Frontal cortex (tissue), 4 donors: ENCODE data around the gene FAXDC2. TPM values are rescaled to one million over a fixed set of nuclear protein-coding genes. Genes with fewer than 3 reads are reported as not detected.

Experiments used
- DNase-seq, 2 donors: peaks; one replicate each; pipeline ENCODE4 v3.0.0; 2012; ENCODE audit warnings: low spot score in 2 of 2
- FAIRE-seq: peaks from 2 replicates; lab custom pipeline; 2012; peaks lifted over from hg19 to GRCh38; lab: Jason Lieb, UNC
- total RNA-seq: library from RNA; depleted of rRNA; stranded (reverse); fragments of >200 nt; gene quantifications from one replicate; pipeline ENCODE4 v1.2.3, GENCODE V29; 2014
- donor health status: control.
- donor health status: control.
- donor health status: control.

FAXDC2 gene
- total RNA-seq, 1 donor from 2014 or later, result 2.4 TPM

DNA sequence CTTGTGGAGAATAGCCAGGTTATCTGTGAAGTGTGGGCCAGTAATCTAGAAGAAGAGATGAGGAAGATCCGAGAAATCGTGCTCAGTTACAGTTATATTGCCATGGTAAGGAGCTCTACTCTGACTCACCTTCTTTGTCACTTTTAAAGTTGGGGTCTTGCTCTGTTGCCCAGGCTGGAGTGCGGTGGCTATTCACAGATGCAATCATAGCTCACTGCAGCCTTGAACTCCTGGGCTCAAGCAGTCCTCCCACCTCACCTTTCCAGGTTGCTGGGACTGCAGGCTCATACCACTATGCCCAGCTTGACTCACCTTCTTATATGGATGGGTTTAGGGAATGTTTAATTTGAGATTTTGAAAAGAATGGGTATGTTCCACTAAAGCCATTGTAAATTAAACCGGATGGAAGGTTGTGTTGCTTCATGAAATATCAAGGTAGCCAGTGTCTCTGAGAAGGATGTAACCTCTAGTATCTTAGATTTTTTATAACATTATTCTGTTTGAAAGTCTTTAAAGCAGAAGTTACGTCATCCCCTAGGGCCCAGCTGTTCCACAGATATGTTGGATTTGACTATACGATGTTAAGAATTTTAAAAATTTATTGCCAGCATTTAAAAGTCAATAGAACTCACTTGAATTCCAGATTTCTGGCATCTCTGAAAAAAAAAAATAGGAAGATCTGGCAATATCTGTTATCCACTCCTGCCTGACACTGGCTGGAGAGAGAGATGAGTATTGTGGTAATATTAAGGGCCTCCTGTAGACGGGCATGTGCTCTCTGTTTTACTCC lies 13.1 kb upstream of the FAXDC2 start:
- no peak for FAIRE-seq
- no peak for DNase-seq

DNA sequence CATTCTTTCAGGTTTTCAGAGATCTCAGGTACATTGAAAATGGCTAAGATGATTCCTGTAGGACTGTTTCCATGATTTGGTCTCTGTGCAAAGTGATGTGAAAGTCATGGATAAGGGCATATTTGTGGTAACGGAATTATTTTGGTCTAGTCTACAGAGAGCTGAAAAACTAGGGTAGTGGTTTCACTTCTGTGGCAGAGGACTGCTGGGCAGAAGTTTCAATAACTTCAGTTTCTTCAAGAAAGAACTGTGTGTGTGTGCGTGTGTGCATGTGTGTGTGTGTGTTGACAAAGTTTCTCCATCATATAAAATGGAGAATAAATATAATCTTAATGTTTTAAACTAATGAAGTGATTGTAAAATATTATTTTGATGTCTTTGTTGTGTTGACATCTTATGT lies 12.4 kb upstream of the FAXDC2 start:
- FAIRE-seq (no peak), DNase-seq (no peak)

- no peak for FAIRE-seq
- no peak for DNase-seq
These were observed 11.5 kb upstream of the FAXDC2 start for GRCh38 chr5:154861946-154862345.

- FAIRE-seq (no peak), DNase-seq (no peak)
These were observed 10.4 kb upstream of the FAXDC2 start for GRCh38 chr5:154860765-154861164.

DNA sequence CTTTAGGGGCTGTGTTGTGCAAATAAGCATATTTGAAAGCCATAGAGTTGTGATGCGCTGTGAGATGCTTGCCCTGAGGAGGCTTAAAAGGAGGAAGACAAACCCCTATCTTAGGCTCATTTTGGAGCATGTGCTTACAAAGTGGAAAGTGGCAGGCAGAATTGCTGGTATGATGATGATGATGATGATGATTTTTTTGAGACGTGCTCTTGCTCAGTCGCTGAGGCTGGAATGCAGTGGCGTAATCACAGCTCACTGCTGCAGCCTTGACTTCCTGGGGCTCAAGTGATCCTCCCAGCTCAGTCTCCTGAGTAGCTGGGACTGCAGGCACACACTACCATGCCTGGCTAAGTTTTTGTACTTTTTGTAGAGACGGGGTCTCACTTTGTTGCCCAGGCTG lies 9.7 kb upstream of the FAXDC2 start:
- DNase-seq (no peak), FAIRE-seq (no peak)

GRCh38 chr5:154858972-154859871 lies 8.8 kb upstream of the FAXDC2 start:
- no peak for DNase-seq
- no peak for FAIRE-seq

DNA sequence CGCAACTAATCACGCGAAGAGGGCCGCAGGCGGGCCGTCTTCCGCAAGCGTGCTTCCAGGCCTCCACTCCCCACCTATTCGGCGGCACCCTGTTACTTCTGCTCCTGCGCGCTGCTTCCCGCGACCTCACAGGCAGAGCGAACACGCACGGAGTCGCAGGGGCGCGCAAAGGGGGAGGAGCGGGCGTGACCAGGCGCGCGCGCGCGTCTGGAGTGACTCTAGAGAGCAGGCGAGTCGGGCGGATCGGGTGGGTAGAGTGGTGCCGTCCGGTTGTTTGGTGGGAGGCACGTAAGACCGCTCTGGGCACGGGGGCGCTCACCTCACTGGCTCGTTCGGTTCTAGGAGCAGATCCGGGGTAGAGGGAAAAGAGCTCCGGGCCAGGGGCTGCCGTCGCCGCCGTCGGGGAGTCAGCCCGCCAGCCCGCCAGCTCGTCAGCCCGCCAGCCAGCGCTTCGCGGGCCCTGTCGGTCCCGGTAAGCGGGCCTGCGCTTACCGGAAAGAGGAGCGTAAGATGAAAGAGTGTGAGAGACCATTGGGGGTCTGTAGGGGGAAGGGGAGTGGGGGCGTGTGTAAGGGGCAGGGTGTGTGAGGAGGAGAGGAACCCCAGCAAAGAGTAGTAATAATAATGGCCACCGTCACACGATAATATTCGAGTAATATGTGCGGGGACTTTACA lies 8.0 kb upstream of the FAXDC2 start, which contains the start of gene CNOT8:
Gene CNOT8, plus strand, starts transcription at position 331 of the 675 bp plus-strand sequence. CDS start 4,652 bp downstream, outside the sequence.
- no peak for FAIRE-seq

GRCh38 chr5:154857530-154858296 lies 7.3 kb upstream of the FAXDC2 start:
- FAIRE-seq (no peak), DNase-seq (peak; percentile 84 to 87)

More for the DNA sequence above, 8.0 kb upstream of the FAXDC2 start, which contains the start of gene CNOT8:
- peak; percentile 84 to 85 for DNase-seq

DNA sequence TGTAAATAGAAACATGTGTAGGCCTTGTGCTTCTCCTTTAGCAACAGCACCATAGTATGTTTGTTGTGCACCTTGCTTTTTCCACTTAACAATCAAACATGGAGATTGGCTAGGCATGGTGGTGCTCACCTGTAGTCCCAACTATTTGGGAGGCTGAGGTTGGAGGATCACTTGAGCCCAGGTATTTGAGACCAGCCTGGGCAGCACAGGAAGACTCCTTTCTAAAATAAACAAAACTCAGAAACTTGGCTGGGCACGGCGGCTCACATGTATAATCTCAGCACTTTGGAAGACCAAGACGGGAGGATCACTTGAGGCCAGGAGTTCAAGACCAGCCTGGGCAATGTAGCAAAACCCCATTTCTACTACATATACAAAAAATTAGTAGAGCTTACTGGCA lies 948 bp upstream of the FAXDC2 start:
- FAIRE-seq, result no peak
- no peak for DNase-seq

GRCh38 chr5:154849791-154850201 lies 607 bp downstream of the FAXDC2 start:
- FAIRE-seq, result no peak
- no peak for DNase-seq

- no peak for DNase-seq
These were observed 1.1 kb downstream of the FAXDC2 start for GRCh38 chr5:154849264-154849785.

DNA sequence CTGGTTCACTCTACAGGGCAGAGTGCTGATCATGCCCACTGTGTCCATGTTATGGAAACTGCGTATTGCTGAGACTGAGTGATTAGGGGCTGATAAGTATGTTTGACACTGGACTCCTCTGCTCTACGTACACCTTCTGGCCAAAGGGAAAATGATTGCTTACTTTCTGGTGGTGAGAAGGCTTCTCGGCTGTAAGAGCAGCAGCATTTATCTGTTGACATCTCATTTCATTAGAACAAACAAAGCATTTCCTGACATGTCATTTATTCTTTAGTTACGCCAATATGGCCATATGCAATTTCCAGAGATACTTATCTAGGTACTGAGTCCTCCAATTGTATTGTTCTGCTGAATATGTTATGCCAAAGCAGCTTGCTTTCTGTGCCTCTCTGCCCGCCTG lies 5.6 kb downstream of the FAXDC2 start:
- no peak for DNase-seq
- FAIRE-seq, result no peak

More at GRCh38 chr5:154849264-154849785, 1.1 kb downstream of the FAXDC2 start:
- FAIRE-seq, result no peak

DNA sequence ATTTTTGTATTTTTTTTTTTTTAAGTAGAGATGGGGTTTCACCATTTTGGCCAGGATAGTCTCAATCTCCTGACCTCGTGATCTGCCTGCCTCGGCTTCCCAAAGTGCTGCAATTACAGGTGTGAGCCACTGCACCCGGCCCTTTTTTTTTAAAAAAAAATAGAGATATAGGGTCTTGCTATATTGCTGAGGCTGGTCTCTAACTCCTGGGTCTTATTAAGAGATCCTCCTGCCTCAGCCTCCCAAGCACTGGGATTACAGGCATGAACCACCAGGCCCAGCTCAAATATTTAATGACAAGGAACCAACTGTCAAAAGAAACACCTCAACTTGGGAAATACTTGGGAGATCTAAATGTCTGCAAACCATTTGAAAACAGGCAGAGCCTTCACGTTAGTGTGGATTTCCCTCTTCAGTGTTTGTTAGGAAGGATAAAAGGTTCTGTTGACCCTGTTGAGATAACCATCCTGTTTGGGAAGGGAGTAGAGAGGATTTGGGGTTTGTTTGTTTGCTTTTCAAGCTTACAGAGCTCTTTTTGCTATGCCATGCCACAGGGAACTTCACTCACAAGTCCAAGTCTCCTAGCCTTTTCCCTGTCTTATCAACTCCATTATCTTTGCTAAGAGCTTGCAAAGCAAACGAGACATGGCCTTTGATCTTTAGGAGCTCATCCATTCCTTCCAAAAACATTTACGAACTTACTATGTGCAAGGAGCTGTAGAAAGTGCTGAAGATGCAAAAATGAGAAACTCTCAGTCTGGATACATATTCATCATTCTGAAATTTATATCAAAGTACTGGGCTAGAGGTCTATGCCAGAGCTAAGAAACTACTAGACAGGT lies 7.5 kb downstream of the FAXDC2 start:
- DNase-seq (no peak), FAIRE-seq (no peak)

DNA sequence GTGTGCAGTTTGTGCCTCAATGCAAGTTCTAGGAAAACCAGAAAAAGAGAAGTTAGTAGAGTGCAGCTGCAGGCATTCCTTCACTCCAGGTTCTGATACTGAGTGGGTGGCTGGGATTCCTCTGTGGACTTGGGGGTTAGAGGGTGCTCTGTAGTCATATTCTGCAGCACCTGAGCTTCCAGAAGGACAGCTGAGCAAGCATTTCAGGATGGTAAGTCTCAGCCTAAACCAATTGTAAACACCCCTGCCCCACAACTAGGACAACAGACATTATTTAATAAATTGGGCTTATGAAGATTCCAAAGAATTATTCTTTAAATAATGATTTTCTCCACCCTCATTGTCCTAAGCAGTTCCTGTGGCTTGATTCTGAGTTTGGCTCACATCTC lies 9.1 kb downstream of the FAXDC2 start:
- DNase-seq, result no peak
- FAIRE-seq, result no peak

DNA sequence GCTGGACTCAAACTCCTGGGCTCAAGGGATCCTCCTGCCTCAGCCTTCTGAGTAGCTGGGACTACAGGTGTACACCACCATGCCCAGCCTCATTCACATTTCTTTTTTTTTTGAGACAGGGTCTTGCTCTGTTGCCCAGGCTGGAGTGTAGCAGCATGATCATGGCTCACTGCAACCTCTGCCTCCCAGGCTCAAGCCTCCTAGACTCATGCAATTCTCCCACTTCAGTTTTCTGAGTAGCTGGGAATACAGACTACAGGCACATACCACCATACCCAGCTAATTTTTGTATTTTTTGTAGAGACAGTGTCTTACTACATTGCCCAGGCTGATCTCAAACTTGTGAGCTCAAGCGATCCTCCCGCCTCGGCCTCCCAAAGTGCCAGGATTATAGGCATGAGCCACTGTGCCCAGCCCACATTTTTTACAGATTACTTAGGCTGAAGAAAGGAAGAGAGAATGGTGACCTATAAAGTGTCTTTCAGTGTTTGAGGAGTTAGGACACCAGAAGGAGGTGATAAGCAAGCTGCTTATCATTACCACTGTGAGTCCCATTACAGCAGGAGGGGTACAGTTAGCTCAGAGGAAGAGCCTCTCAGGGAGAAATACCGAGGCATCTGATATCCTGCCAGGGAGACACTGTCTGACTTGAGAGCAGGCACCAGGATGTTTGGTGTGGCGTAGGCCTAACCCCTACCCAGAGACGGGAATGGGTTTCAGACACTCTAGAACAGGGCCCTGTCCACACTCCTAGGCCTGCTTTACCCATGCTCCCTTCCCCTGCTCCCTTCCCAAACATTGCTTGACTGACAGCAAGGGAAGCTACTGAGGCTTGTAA lies 9.7 kb downstream of the FAXDC2 start:
- no peak for DNase-seq
- no peak for FAIRE-seq

DNA sequence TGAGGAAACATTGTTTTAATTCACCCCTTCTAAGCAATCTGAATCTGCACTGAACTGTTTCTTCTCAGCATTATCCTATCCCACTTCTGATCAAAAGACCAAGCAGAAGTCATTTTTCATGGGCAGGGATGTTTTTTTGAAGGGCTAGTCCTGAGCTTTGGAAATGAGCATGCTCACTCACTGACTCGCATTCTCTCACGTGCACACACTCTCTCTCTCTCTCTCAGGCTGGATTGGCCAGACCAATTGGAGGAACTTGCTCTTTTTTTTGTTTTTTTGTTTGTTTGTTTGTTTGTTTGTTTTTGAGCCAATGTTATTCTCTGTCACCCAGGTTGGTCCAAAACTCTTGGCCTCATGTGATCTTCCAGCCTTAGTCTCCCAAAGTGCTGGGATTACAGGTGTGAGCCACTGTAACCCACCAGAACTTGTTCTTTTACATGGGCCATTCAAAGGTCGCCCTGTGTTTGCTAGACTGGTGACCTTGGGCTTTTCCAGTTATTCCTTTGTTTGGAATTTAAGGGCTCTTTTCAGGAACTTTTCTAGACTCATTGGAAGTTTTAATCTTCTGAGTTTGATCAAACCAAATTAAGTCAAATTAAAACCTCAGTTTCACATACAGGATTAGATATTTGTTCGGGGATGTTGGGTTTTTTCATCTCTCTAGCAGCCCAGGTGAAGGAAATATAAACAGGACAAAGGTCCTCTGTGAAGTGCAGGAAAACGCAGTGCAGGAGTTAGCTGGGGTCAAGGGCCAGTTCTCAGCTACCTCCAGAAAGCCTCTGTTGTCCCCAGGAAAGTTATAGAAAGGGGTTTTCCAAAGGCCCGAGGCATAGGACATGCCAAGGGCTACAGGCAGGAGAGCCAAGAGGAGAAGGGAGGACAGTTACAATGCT lies 13.1 kb downstream of the FAXDC2 start:
- no peak for FAIRE-seq
- DNase-seq, result no peak

- FAIRE-seq (no peak), DNase-seq (no peak)
These were observed 14.2 kb downstream of the FAXDC2 start for GRCh38 chr5:154836225-154836624.
